HCT116 (cell line): ENCODE results near the gene NUTM2A. TPM values are rescaled to one million over a fixed set of nuclear protein-coding genes. Genes with fewer than 3 reads are reported as not detected.
"Not testable (repeated sequence)": the region's sequence is repeated elsewhere in the genome, so short reads cannot be mapped to it uniquely, and the experiment has no call there.

ENCODE experiments used
- ATAC-seq: fragments of 200-7000 bp; cut with Tn5 transposase; 2 replicates; pipeline ENCODE4 v1.9.1; 2020; ENCODE audit warnings: mild to moderate bottlenecking, moderate library complexity
- Bru-seq: library from RNA; stranded (reverse); fragments of 400-500 nt; gene quantifications from one replicate; lab custom pipeline; 2021; lab: Mats Ljungman, UMichigan
- BruChase-seq, 2 experiments: library from RNA; stranded (reverse); fragments of 400-500 nt; gene quantifications; one replicate each; lab custom pipeline; 2021; lab: Mats Ljungman, UMichigan
- BruUV-seq: library from RNA; stranded (reverse); fragments of 400-500 nt; replicated peaks from 2 replicates; lab custom pipeline; 2021; lab: Mats Ljungman, UMichigan
- CTCF ChIA-PET: fragments of 300-600 bp; sonication (Branson Sonifier 250); formaldehyde crosslinking; loops from one replicate; lab custom pipeline; 2021; ENCODE audit warnings: antibody characterized with exemption; lab: Charles Lee
- POLR2A ChIA-PET: fragments of 300-600, 350-600 bp; sonication (Branson Sonifier 250); formaldehyde crosslinking; loops from one replicate; lab custom pipeline; 2021; ENCODE audit warnings: antibody characterized with exemption; lab: Charles Lee
- RAD21 ChIA-PET, 2 experiments: fragments of 300-600 bp; sonication (Branson Sonifier 250); formaldehyde crosslinking; loops; one replicate each; lab custom pipeline; 2023; ENCODE audit warnings: low total read pairs in 2 of 2; ENCODE audit not compliant: uncharacterized antibody in 2 of 2, unreplicated experiment in 2 of 2, low non-redundant PET in 1 of 2; lab: Charles Lee
- DNase-seq: peaks from one replicate; pipeline ENCODE4 v3.0.0-alpha.2; 2010; ENCODE audit warnings: low read depth, low spot score
- H2AFZ ChIP-seq: fragments of 200-600 bp; shearing (Covaris generic), sonication (generic); 2 replicates; pipeline ENCODE4 v1.6.1; 2017; ENCODE audit warnings: low read depth, mixed run types, mixed read lengths, antibody characterized with exemption, low read length; ENCODE audit not compliant: poor library complexity, severe bottlenecking
- H3K27ac ChIP-seq: 2 replicates; pipeline ENCODE4 v1.5.1; 2012; ENCODE audit warnings: low read depth, low read length
- H3K27me3 ChIP-seq: fragments of 200-600 bp; sonication (generic); 2 replicates; pipeline ENCODE4 v1.6.1; 2016; ENCODE audit warnings: mixed run types, low read length, mixed read lengths; ENCODE audit not compliant: insufficient read depth
- H3K36me3 ChIP-seq, 2 experiments: fragments of 200-500 bp in 1 of 2; fragments of 200-600 bp in 1 of 2; sonication (Bioruptor generic) in 1 of 2; sonication (generic) in 1 of 2; 2 replicates each; pipeline versions ENCODE4 v1.5.1 to v1.6.1; 2014 to 2016; ENCODE audit warnings: low read length in 2 of 2, inconsistent platforms in 1 of 2, mixed read lengths in 1 of 2, mixed run types in 1 of 2; ENCODE audit not compliant: insufficient read depth in 2 of 2, control insufficient read depth in 1 of 2
- H3K4me1 ChIP-seq, 2 experiments: fragments of 200-600 bp in 1 of 2; sonication (generic) in 1 of 2; 2 replicates each; pipeline versions ENCODE4 v1.5.1 to v1.6.1; 2012 to 2017; ENCODE audit warnings: low read length in 2 of 2, inconsistent platforms in 1 of 2, mild to moderate bottlenecking in 1 of 2, mixed read lengths in 1 of 2, mixed run types in 1 of 2, moderate library complexity in 1 of 2; ENCODE audit not compliant: insufficient read depth in 2 of 2, control insufficient read depth in 1 of 2
- H3K4me2 ChIP-seq: fragments of 200-600 bp; sonication (generic); 2 replicates; pipeline ENCODE4 v1.6.1; 2017; ENCODE audit warnings: mixed run types, low read length, mixed read lengths
- H3K4me3 ChIP-seq, 2 experiments: fragments of 200-600 bp in 1 of 2; sonication (generic) in 1 of 2; replicated peaks in 1 of 2; 2 replicates each; pipeline ENCODE4 v1.5.1; 2011 to 2016; ENCODE audit warnings: low read length in 2 of 2, control low read depth in 1 of 2, low read depth in 1 of 2, mild to moderate bottlenecking in 1 of 2, mixed read lengths in 1 of 2, mixed run types in 1 of 2
- H3K79me2 ChIP-seq: fragments of 200-600 bp; sonication (generic); 2 replicates; pipeline ENCODE4 v1.6.1; 2017; ENCODE audit warnings: mild to moderate bottlenecking, mixed run types, low read length, moderate library complexity, mixed read lengths; ENCODE audit not compliant: insufficient read depth
- H3K9ac ChIP-seq: fragments of 200-600 bp; sonication (generic); 2 replicates; pipeline ENCODE4 v1.6.1; 2016; ENCODE audit warnings: low read length, mixed read lengths
- H3K9me2 ChIP-seq: fragments of 200-600 bp; sonication (generic), shearing (Covaris generic); 2 replicates; pipeline ENCODE4 v1.6.1; 2017; ENCODE audit warnings: mixed run types, mild to moderate bottlenecking, moderate library complexity; ENCODE audit not compliant: insufficient read depth
- H3K9me3 ChIP-seq, 2 experiments: fragments of 200-500 bp in 1 of 2; fragments of 200-600 bp in 1 of 2; sonication (Bioruptor generic) in 1 of 2; sonication (generic) in 1 of 2; 2 replicates each; pipeline ENCODE4 v1.6.1; 2014 to 2017; ENCODE audit warnings: low read length in 2 of 2, mixed read lengths in 2 of 2, inconsistent platforms in 1 of 2, low read depth in 1 of 2, mild to moderate bottlenecking in 1 of 2, mixed run types in 1 of 2, moderate library complexity in 1 of 2; ENCODE audit not compliant: control insufficient read depth in 1 of 2, insufficient read depth in 1 of 2
- H4K20me1 ChIP-seq: fragments of 200-600 bp; sonication (generic), shearing (Covaris generic); 2 replicates; pipeline ENCODE4 v1.6.1; 2017; ENCODE audit warnings: mixed run types, mild to moderate bottlenecking, moderate library complexity; ENCODE audit not compliant: insufficient read depth
- intact Hi-C: fragments of 100-400 bp; cut with micrococcal nuclease; formaldehyde crosslinking; loops from 2 replicates; pipeline ENCODE4 v1.10.0; 2022
- long read RNA-seq: library from polyadenylated mRNA; unstranded; transcript quantifications from one replicate; pipeline ENCODE4 v2.0.0, GENCODE V29; 2021; ENCODE audit not compliant: unreplicated experiment
- polyA plus RNA-seq: library from polyadenylated mRNA; unstranded; fragments of >200 nt; gene quantifications from 2 replicates; pipeline ENCODE4 v1.2.1, GENCODE V29; 2012; ENCODE audit warnings: missing spikeins
- total RNA-seq: library from RNA; stranded (reverse); gene quantifications from one replicate; pipeline ENCODE4 v1.2.1, GENCODE V29; 2021; ENCODE audit not compliant: unreplicated experiment

NUTM2A gene
- 0.59 TPM for total RNA-seq
- polyA plus RNA-seq: 0.46 and 0.90 TPM in 2 replicates
- percentile 20 among the genes with signal in this experiment for Bru-seq, nascent RNA
- percentile 34 among the genes with signal in this experiment for BruChase-seq, experiment 1, labeled RNA remaining after a 6-hour chase
- BruChase-seq, experiment 2, labeled RNA remaining after a 2-hour chase: percentile 27 among the genes with signal in this experiment
- long read RNA-seq: 0 reads

DNA sequence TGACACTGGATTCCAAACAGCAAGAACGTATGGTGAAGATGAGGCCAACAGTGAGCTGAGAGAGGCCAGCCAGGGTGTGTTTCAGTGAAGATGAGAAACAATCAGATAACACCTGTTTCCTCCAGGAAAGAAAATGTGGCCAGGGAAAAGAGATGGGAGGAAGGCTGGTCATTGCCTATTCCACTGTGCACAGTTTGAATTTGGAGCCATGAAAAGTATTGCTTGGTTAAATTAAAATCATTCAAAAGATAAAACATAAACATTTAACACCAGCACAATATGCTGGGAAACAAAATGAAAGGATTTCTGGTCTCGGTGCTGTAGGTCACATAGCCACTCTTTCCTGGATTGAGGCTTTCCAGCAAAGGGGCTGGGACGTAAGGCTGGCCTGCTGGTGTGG is at the start of gene NUTM2A:
Gene NUTM2A (plus strand): TSS at position 301 of the 400 bp plus-strand sequence. CDS start 383 bp downstream, outside the sequence.
- ATAC-seq, H3K4me3 ChIP-seq, intact Hi-C loops, CTCF ChIA-PET, DNase-seq, H3K9ac ChIP-seq, H4K20me1 ChIP-seq, H3K9me2 ChIP-seq, RAD21 ChIA-PET, H3K27me3 ChIP-seq, H2AFZ ChIP-seq, H3K36me3 ChIP-seq, H3K79me2 ChIP-seq, POLR2A ChIA-PET, H3K9me3 ChIP-seq, BruUV-seq, H3K4me2 ChIP-seq, H3K4me1 ChIP-seq, H3K27ac ChIP-seq: not testable (repeated sequence)

GRCh38 chr10:87177587-87177986 is 47.7 kb upstream of the NUTM2A start:
- H3K9me2 ChIP-seq, DNase-seq, CTCF ChIA-PET, H3K27me3 ChIP-seq, BruUV-seq, H2AFZ ChIP-seq, H3K9ac ChIP-seq, H3K27ac ChIP-seq, RAD21 ChIA-PET, H3K79me2 ChIP-seq, ATAC-seq, H3K4me3 ChIP-seq, intact Hi-C loops, POLR2A ChIA-PET, H3K4me1 ChIP-seq, H3K4me2 ChIP-seq, H3K36me3 ChIP-seq, H4K20me1 ChIP-seq, H3K9me3 ChIP-seq: not testable (repeated sequence)

GRCh38 chr10:87184421-87184820 is 40.8 kb upstream of the NUTM2A start:
- POLR2A ChIA-PET: not testable (repeated sequence)

GRCh38 chr10:87186016-87186415 is 39.2 kb upstream of the NUTM2A start:
- CTCF ChIA-PET, H3K27ac ChIP-seq, H4K20me1 ChIP-seq, intact Hi-C loops, H3K27me3 ChIP-seq, BruUV-seq, H3K9me2 ChIP-seq, H3K4me1 ChIP-seq, H3K36me3 ChIP-seq, H3K9me3 ChIP-seq, H3K4me3 ChIP-seq, H2AFZ ChIP-seq, H3K79me2 ChIP-seq, H3K4me2 ChIP-seq, H3K9ac ChIP-seq, DNase-seq, POLR2A ChIA-PET, RAD21 ChIA-PET, ATAC-seq: not testable (repeated sequence)

More at GRCh38 chr10:87184421-87184820, 40.8 kb upstream of the NUTM2A start:
- intact Hi-C loops, ATAC-seq, RAD21 ChIA-PET, H2AFZ ChIP-seq, H3K9me2 ChIP-seq, H3K27ac ChIP-seq, H3K9ac ChIP-seq, H3K36me3 ChIP-seq, H3K4me2 ChIP-seq, CTCF ChIA-PET, H3K27me3 ChIP-seq, H3K4me1 ChIP-seq, DNase-seq, H4K20me1 ChIP-seq, H3K9me3 ChIP-seq, BruUV-seq, H3K4me3 ChIP-seq, H3K79me2 ChIP-seq: not testable (repeated sequence)
